ENCODE data around the gene PSMG3.

- TF ChIP-seq CTCF (IDR thresholded peaks at IDR 0.05) = no peak
- no peak for TF ChIP-seq POLR2A (IDR thresholded peaks at IDR 0.05)
Measured at GRCh38 chr7:1569440-1569832, 396 bp downstream of the PSMG3 start.
